NOMO-1 (cell line): ENCODE measurements around the gene ATP7A.
"Not testable (repeated sequence)": the region's sequence is repeated elsewhere in the genome, so short reads cannot be mapped to it uniquely, and the experiment has no call there.

Experiments
- DNase-seq, 2 experiments: peaks; one replicate each; lab custom pipeline; 2025; ENCODE audit not compliant: unreplicated experiment in 2 of 2; lab: John Stamatoyannopoulos, UW

Gene ATP7A

GRCh38 chrX:78024349-78025059 is 114.0 kb downstream of the ATP7A start:
- peak; percentile 23 to 40 for DNase-seq

GRCh38 chrX:78027798-78028197 is 117.3 kb downstream of the ATP7A start:
- no peak for DNase-seq

- peak; percentile 4 to 7 for DNase-seq
Observed at GRCh38 chrX:78029663-78030062, 119.2 kb downstream of the ATP7A start.

GRCh38 chrX:78035061-78035460 is 124.6 kb downstream of the ATP7A start:
- no peak for DNase-seq

GRCh38 chrX:78037881-78038280 is 127.4 kb downstream of the ATP7A start:
- no peak for DNase-seq

- no peak for DNase-seq
Observed at GRCh38 chrX:78042601-78043000, 132.1 kb downstream of the ATP7A start.

GRCh38 chrX:78046362-78046761 is 135.9 kb downstream of the ATP7A start:
- DNase-seq, result no peak

GRCh38 chrX:78048052-78048451 is 137.6 kb downstream of the ATP7A start:
- DNase-seq, result no peak

- no peak for DNase-seq
Observed at GRCh38 chrX:78063687-78064086, 153.2 kb downstream of the ATP7A start.

- no peak for DNase-seq
Observed at GRCh38 chrX:78064152-78064551, 153.7 kb downstream of the ATP7A start.

- peak in 1 of 2 experiments; percentile 3 for DNase-seq
Observed at GRCh38 chrX:78064698-78065601, 154.5 kb downstream of the ATP7A start.

GRCh38 chrX:78066110-78066509 is 155.6 kb downstream of the ATP7A start:
- DNase-seq, result no peak

- no peak for DNase-seq
Observed at GRCh38 chrX:78071331-78071730, 160.8 kb downstream of the ATP7A start.

GRCh38 chrX:78073147-78074077 is 162.9 kb downstream of the ATP7A start:
- not testable (repeated sequence) for DNase-seq

- DNase-seq, result no peak
Observed at GRCh38 chrX:78074088-78074487, 163.6 kb downstream of the ATP7A start.

GRCh38 chrX:78075787-78076389 is 165.4 kb downstream of the ATP7A start:
- no peak for DNase-seq

- DNase-seq, result not testable (repeated sequence)
Observed at GRCh38 chrX:78081413-78081812, 170.9 kb downstream of the ATP7A start.

GRCh38 chrX:78092296-78092695 is 181.8 kb downstream of the ATP7A start:
- no peak for DNase-seq

- no peak for DNase-seq
Observed at GRCh38 chrX:78098108-78098507, 187.6 kb downstream of the ATP7A start.
